HG03175 (cell line): ENCODE measurements around the gene SSBP3.

Source experiments
- ATAC-seq: cut with Tn5 transposase; IDR thresholded peaks from one replicate; pipeline ENCODE4 v1.9.1; 2021; ENCODE audit warnings: mild to moderate bottlenecking, moderate library complexity; ENCODE audit not compliant: unreplicated experiment

Gene SSBP3

DNA sequence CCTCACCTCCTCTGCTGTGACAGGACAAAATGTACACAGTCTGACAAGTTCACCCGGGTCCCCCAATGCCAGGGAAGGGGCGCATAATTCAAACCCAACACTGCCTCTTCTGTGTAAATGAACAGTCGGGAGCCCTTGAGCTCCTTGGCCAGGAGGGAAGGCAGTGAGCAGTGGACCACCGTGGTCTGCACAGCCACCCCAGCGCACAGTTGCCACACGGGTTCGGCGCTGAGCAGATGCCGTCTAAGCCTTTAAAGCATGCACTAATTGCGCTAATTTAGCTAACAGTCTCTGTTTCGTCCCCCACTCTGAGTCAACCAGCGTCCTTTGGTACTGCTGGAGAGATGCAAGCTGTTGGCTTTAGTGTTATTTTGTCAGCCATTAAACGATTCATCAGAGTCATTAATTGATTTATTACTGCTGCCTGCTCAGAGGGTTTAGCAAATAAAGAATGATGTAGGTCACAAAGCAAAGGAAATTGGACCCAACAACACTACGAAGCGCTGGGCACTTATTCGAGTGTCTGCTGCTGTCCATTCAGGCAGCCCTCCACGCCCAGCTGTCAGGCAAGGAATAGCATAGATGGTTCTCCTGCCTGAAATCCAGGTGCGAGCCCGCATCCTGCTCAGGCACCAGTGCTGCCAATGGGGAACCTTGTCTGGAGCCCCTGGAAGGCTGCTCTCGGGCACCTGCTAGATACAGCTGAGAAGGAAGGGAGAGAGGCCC lies 114.8 kb downstream of the SSBP3 start:
- no peak for ATAC-seq

DNA sequence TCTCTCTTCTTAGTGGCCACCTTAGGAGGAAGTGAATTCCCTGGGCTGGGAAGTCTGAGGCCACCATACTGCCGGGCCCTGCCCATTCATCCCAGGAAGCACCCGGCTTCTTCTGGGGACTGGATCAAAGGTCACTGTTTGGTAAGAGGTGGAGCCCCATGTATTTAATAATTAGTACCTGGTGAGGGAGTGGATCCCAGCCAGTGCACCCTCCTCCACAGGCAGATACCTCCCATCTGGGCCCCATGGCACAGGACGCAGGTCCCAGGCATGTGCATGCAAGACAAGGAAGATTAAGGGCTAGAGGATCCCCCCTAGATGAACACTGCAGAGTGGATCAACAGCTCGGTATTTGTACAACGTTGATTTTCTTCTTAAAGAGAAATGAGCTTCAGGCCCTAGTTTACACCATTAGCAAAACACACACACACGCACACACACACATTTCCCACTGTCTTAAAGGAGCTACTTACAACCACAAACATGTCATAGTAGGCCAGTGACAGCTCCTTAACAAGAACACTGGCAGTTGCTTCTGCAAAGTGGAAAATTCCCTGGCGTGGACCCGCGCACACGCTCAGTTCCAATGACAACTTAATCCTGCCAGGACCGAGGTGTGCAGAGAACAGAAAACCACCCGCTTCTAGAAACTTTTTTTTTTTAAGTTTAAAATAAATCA lies 115.5 kb downstream of the SSBP3 start:
- no peak for ATAC-seq

DNA sequence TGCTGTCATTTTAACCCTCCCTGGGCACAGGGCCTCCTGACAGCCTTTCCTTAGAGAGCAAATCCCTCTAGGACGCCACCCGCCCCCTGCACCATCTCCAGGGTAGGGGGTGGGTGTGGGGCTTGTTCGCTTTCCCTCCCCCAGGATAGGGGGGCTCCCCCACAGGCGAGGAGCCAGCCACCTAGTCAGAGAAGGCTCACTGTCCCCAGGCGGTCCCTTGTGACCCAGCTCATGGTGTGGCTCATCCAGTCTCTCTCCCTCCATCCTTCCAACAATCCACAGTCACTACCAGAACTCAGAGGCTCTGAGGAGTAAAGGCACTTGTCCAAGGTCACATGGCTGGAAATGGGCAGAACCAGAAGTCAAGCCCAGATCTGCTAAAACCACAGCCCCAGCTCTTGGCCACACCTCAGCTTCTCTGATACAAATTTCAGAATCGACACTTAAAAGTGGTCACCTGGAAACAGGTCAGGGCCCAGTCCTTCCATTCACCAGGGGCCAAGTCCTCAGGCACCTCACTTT lies 116.4 kb downstream of the SSBP3 start:
- no peak for ATAC-seq

DNA sequence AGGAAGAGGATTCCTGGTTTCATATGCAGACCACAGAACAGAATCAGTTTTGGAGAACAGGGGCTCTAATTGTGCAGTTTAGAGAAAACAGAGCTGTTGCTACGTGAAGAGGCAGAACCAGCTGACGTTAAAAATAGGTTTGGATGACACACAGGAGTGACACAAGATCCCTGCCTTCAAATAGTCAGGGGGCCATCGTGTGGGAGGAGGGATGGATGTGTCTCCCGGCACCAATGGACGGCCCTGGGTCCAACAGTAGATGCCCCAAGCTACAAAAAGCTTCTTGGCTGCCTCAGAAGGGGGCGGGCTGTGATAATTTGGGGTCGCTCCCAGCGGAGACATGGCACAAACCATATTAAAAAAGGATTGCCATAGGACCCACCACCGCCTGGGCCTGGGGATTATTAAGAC lies 118.4 kb downstream of the SSBP3 start:
- no peak for ATAC-seq

DNA sequence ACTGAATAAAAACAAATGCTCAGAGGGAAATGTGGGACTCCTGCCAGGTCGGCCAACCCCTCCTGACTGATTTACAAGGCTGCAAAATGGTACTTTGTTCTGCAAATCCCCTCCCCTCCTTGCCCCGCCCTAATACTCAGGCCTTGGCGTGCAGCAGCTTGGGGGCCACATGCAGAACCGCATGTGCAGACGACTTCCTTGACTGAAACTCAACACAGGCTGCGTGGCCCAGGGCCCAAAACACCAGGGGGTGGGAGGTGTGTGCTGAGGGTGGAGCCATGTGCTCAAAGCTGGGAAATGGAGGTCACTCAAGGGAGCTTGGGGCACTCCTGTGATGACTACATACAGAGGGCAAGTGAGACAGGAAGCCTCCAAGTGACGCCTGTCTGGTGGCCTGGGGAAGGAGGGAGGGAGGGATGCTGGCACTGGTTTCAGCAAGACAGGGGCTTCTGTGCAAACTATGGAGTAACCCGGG lies 119.0 kb downstream of the SSBP3 start:
- ATAC-seq: no peak

DNA sequence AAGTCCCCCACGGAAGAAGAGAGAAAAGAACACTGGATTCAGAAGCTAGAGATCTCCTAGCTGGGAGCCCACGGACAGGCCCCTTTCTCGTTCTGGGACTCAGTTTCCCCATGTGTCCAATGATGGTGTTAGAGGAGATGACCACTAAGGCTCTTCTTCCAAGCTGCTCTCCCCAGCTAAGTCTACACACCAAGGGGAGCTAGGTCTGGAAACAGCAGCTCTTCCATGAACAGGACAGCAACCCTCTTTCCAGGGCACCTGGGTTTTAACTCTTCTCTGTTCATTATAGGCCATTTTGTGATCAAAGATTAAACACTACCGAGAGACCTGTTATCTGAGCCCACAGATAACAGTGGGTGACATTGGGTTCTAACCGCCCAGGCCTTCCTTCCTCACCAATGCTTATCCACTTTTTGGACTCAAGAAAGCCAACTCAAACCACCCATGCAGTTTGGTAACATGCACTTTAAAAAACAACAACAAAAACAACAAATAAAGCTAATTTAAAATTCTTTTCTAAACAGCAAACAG lies 120.3 kb downstream of the SSBP3 start:
- no peak for ATAC-seq

DNA sequence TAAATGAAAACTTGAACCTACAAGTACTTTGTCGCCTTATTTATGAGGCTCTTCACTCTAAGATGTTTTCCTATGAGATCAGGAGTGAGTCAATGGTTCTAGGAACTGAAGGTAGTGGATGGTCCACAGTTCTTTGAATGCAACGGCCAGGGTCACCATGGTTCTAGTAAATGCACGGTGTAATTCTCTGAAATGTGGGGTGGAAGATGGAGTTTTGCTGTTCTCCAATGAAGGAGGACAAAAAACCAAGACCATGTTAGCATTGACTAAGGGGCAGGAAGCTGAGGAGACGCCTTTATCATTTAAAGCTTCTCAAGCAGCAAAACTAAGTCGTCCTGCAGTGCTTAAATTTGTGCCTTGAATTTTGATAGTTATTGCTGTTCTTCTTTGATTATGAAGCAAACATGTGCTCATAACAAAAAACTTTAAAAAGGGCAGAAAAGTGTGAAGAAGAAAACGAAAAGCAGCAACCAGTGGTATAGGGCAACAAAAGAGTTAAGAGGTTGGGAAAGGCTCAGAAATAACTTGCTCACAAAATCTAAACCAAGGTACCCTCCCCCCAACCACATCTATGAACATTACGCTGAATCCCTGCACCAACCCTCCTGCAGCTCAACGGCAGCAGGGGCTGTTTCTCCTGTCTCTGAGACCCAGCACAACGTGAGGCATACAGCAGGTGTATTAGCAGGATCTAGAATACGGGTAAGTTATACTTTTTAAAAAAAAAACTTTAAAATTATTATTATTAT lies 121.2 kb downstream of the SSBP3 start:
- ATAC-seq: no peak

DNA sequence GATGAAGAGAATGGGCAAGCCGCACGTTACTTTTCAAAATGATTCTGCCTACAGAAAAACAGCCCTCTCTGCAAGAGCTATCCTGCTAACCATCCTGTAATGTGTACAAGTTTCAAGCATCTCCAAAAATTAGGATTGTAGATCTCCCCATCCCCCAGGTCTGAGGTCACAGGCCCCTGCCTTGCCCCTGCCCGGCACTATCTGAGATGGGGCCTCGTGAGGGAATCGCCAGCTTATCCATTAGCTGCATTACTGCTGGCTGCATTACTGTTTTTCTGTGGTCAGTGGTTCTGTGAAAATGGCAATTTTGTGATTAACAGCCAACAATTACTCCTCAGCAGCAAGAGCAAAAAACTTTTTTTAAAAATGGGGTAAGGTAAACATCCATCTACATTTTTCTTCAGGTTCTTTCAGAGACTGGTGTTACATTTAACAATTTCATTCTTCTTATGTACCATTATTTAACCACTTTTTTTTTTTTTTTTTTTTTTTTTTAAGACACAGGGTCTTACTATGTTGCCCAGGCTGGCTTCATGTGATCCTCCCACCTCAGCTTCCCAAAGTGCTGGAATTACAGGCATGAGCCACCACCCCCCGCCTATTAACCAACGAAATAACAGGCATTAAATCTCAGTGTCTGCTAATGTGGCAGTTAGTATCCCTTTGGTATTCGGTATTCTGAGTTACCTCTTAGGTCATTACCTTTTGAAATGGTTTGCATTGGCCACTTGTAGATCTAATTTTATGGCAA lies 122.4 kb downstream of the SSBP3 start:
- ATAC-seq: no peak

DNA sequence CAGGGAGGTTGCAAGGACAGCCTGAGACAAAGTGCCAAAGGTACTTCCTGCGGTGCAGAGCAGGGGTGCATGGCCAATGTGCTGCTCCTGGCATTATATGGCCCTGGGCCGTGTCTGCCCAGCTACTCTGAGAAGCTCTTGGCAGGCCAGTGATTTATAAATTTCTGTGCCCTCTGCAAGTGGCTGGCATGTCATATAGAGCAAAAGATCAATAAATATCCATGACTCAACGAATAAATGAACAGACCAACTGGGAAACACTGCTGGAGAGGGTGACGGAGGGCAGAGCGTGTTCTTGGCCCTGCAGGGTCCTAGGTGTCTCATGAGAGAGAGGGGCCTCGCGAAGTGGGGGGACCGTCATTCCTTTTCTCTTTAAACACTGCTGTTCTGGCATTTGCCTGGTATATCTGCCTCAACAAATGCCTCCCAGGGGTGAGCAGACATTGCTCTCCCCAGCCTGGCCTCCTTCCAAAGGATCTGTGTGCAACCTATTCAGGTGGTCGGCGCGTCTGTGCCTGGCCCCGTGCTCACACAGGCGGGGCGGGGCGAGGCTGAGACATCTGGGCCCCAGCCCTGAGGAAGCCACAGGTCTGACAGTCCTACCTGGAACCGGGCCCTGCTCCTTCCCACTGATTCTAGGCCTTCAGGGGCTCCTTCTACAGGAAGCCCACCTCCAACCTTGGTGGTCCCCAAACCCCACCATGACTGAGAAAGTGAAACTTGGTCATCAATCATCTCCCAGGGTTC lies 123.9 kb downstream of the SSBP3 start:
- no peak for ATAC-seq

DNA sequence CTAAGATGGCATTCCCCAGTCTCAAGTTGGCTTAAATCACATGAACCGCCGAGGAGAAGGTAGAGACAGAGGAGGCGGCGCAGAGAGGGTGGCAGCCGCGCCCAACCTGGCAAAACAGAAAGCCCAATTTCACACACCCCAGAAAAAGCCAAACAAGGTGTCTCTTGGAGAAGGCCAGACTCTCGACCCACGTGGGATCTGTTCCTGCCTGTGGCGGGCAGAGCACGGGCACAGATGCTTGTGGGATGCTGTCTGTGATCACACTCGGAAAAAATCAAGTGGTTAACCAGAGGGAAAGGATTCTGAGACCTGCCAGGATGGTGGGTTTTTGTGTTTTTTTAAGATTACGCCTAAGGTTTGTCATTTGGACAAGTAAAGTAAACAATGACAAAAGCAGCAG lies 125.5 kb downstream of the SSBP3 start:
- no peak for ATAC-seq

DNA sequence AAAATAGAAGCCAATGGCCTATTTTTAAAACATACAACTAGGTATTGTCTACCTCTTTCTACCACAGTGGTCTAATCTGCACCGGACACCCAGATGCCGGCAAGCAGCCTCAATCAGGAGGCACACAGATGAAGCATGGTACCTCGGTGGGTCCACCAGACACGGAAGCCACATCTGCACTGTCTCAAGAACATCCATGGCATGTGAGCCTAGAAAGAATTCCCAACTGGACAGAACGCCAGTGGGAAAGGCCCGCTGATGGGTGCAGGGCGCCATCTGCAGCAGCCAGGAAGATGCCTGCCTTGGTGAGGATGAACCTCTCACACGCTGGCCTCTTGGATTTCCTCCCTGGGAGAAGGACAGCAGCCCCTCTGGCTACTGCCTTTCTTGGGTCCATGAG lies 126.7 kb downstream of the SSBP3 start:
- no peak for ATAC-seq

DNA sequence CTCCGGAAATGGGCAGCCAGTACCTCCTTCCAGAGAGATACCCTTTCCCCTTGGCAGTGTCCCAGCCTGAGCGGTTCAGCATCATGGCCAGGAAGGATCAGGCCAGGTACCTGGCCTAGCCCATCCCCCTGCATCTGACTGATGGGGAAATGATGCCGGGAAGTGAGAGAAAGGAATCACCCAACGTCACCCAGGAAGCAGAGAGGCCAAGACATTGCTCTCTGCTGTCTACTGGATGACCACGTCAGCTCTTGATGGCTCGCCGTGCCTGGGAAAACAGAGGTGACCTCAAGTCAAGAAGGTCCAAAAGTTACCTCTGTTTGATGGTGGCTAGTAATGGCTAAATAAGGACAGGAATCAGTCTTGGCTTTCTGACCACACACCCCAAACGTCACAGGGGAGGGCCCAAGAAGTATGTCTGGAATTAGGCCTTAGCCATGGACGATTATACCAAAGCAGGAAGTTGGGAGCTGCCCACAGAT lies 127.2 kb downstream of the SSBP3 start:
- ATAC-seq: no peak

DNA sequence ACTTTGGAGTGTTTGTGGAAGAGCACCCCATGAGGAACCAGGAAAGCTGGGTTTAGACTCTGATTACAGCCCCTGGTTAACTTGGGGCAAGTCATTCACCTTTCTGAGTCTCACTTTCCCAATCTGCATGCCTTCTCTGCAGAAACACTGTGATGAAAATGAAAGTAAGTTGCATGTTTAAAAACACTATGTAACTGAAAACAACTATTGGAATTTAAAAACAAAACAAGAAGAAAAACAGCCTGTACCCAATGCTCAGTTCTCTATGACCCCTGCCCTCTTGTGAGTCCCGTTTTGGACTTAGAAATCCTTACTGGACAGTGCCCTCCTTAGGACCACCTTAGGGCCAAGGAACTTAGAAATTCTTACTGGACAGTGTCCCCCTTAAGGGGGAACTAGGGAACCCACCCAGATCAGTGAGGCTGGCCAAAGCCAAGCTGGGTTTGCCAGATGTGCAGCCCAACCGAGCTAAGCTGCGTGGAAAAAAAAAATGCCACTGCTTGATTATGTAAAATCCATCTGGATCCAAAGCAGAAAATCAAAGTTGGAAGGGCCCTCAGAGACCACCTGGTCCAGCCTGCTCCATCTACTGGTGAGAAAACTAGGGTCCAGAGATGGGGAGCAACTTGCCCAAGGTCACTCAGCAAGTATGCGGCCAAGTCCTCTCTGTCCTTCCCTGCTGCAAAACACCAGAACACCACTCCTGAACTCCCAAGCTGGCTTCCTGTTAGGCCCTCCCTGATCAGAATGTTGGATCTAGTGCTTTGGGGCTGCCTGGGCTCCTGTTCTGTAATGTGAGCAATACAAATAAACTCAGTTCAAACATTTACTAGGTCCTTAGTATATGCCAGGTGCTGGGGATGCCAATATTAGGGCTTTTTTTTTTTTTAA lies 128.5 kb downstream of the SSBP3 start:
- no peak for ATAC-seq

DNA sequence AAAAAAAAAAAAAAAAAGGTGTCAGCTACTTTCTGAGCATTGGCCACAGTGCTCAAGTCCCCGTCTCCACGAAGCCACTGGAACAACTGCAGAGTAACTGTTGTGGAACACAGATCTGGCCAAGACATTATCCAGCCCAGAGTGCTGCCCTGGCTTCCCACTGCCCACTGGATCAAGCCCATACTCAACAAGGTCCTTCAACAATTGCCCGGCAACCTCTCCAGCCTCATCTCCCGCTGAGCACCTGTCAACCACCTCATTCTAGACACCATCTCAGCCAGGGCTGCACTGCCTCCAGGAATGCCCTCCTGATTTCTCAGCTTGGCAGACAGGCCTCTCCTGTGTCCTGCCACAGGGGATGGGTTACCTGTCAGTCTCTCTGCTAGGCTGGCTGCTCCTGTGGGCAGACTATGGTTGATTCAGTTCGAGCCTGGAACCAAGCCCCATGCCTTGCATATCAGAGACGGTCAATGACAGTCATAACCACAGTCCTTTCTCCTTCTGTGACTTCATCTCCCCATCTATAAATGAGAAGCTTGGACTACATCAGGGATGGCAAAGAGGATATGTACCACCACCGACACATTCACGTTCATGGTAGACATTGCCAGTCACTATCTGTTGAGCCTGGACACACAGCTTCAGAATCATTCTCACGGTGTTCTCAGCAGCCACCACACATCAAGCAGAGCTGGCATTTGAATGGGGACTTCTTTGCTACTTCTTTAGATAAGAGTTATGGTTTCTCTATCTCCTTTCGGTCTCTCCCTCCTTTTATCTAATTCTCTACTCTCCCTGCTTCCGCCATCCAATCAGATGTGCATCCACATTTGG lies 129.4 kb downstream of the SSBP3 start:
- ATAC-seq: no peak

DNA sequence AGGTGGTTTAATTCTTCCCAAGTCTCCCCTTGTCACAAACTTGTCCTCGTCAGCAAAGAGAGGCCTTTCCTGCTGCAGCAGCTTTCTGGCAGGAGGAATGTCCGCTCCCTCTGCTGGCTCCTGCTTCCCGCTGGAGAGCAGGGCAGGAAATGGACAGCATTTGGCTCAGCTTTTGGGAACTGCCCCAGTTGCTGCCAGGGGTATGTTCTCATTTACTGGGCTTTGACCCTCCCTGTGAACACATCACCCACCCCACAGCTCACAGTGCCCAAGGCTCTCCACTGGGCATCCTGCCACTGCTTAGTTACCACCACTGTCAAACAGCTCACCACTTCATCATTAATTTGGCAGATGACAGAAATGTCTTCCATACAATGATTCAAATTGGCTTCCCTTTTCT lies 130.8 kb downstream of the SSBP3 start:
- ATAC-seq: no peak

DNA sequence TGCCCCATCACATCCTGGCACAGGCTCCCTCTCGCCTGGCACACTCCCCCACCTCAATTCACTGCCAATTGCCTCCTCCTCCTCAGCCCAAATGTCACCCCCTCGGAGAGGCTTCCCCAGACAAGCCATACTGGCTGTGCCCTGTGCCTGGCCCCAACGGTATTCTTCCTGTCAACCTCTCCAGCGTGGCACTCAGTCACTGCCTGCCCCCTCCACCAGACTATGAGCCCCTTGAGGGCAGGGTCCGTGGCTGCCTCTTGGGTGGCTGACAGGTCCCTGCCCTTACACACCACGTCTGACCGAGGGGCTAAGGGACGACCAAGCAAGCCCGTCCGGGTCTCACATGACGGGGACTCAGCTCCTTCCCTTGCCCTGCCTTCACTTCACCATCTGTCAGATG lies 131.3 kb downstream of the SSBP3 start:
- ATAC-seq: no peak

DNA sequence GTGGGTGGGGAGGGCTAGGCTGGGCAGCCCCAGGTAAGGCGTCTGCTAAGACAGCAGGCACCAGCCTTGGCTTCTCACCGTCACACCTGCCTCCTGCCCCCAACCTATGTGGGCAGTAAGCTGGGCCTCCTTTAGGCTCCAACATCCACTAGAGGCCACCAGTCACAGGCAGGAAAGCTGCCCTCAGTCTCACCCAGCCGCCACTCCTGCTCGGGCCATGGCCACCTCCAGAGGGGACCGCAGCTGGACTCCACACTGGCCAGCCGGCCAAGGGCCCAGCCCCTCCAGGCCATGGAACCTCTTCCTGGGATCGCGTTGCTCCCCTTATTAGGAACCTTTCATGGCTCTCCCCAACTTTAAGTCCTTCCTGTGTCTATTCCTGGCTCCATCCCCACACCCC lies 131.7 kb downstream of the SSBP3 start:
- ATAC-seq: no peak

DNA sequence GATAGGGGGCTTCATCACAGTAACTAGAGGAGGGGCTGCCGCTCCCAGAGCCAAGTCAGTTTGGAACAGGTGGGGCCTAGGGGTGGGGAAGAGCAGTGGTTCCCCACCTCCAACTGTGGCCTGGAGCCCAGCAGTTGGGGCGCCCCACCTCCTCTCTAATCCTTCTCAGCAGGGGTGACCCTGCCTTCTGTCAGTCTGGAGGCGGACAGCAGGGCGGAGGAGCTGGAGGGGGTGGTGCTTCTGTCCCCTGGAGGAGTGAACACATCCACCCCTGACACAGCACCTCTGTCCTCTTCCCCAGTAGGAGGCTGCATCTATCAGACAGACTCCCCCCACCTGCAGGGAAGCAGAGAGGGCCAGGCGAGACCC lies 132.4 kb downstream of the SSBP3 start:
- no peak for ATAC-seq
